Neutrophil (primary cell): ENCODE data around the gene CLEC4G.
"Not testable (repeated sequence)": the region's sequence is repeated elsewhere in the genome, so short reads cannot be mapped to it uniquely, and the experiment has no call there.

Source experiments
- H3K27ac ChIP-seq: fragments of 200-600 bp; sonication (generic); 2 replicates; pipeline ENCODE4 v1.5.1; 2016; ENCODE audit warnings: mild to moderate bottlenecking, moderate library complexity
- H3K27me3 ChIP-seq: fragments of 200-600 bp; sonication (generic); 2 replicates; pipeline ENCODE4 v1.6.0; 2016; ENCODE audit warnings: mild to moderate bottlenecking
- H3K36me3 ChIP-seq: fragments of 200-600 bp; sonication (generic); 2 replicates; pipeline ENCODE4 v1.5.1; 2017
- H3K4me1 ChIP-seq, 2 experiments: fragments of 200-600 bp in 1 of 2; sonication (generic) in 1 of 2; 1 replicate in 1 of 2; 2 replicates in 1 of 2; pipeline versions ENCODE4 v1.5.1 to v1.6.1; 2013 to 2016; ENCODE audit warnings: low read depth in 1 of 2, low read length in 1 of 2, mild to moderate bottlenecking in 1 of 2, moderate library complexity in 1 of 2; ENCODE audit not compliant: control insufficient read depth in 1 of 2, insufficient read depth in 1 of 2
- H3K4me3 ChIP-seq, 2 experiments: fragments of 200-600 bp in 1 of 2; sonication (generic) in 1 of 2; 1 replicate in 1 of 2; 2 replicates in 1 of 2; pipeline ENCODE4 v1.5.1; 2013 to 2016; ENCODE audit warnings: low read depth in 1 of 2, low read length in 1 of 2, mild to moderate bottlenecking in 1 of 2, moderate library complexity in 1 of 2
- H3K9me3 ChIP-seq: fragments of 200-600 bp; sonication (generic); 2 replicates; pipeline ENCODE4 v1.5.1; 2016
- TF ChIP-seq, protein P1 (sequence below): fragments of 200-600 bp; sonication (generic); IDR thresholded peaks from 2 replicates; pipeline ENCODE4 v1.5.1; 2016; ENCODE audit warnings: antibody characterized with exemption

Gene CLEC4G

DNA sequence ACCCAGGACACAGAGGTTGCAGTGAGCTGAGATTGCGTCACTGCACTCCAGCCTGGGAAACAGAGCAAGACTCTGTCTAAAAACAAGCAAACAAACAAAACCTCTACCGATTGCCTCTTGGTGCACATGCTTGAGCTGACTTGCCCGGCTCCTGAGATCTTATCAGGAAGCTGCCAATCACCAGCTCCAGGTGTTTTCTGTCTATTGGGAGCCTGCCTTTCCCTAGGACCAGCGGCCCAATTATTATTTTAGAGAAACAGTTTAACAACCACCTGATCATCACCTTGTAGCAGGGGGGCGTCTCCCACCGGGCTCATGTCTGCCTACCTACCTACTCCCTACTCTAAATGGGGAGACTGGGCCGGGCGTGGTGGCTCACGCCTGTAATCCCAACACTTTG lies 41.9 kb upstream of the CLEC4G start:
- H3K27me3 ChIP-seq: no peaks in the 10 kb centered on the region
- H3K4me1 ChIP-seq: peaks cover 5 to 15% of the 10 kb centered on the region in 2 experiments
- no peak overlapping the region for H3K4me3 ChIP-seq
- TF ChIP-seq, protein P1, sequence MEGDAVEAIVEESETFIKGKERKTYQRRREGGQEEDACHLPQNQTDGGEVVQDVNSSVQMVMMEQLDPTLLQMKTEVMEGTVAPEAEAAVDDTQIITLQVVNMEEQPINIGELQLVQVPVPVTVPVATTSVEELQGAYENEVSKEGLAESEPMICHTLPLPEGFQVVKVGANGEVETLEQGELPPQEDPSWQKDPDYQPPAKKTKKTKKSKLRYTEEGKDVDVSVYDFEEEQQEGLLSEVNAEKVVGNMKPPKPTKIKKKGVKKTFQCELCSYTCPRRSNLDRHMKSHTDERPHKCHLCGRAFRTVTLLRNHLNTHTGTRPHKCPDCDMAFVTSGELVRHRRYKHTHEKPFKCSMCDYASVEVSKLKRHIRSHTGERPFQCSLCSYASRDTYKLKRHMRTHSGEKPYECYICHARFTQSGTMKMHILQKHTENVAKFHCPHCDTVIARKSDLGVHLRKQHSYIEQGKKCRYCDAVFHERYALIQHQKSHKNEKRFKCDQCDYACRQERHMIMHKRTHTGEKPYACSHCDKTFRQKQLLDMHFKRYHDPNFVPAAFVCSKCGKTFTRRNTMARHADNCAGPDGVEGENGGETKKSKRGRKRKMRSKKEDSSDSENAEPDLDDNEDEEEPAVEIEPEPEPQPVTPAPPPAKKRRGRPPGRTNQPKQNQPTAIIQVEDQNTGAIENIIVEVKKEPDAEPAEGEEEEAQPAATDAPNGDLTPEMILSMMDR: no peak
- no peak overlapping the region for H3K27ac ChIP-seq
- H3K9me3 ChIP-seq: no peaks in the 10 kb centered on the region
- H3K36me3 ChIP-seq: no peaks in the 10 kb centered on the region

DNA sequence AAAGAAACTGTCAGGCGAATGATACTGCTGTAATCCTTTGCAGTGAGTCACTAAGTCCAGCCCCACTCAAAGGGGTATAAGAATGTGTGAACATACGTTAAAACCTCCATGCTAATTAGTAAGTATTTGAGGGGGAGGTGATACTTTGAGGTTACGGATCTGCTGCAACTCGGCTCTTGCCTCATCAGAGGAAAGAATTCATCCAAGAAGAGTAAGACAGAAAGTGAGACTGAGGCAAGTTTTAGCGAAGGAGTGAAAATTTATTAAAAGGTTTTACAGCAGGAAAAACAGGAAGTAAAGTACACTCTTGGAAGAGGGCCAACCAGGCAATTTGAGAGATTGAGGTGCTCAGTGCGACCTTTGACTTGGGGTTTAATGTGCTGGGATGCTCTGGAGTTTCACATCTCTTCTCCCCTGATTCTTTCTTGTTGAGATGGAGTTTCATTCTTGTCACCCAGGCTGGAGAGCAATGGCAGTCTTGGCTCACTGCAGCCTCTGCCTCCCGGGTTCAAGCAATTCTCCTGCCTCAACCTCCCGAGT lies 40.9 kb upstream of the CLEC4G start:
- Histone ChIP-seq H3K27me3 (no peaks in the 10 kb centered on the region), H3K4me1 (peaks cover 5 to 15% of the 10 kb centered on the region in 2 experiments), H3K4me3 (peak overlapping the region in 1 of 2 experiments; percentile 10), H3K9me3 (no peaks in the 10 kb centered on the region), H3K27ac (peak overlapping the region; percentile 57), H3K36me3 (no peaks in the 10 kb centered on the region)
- TF ChIP-seq, protein P1: no peak

DNA sequence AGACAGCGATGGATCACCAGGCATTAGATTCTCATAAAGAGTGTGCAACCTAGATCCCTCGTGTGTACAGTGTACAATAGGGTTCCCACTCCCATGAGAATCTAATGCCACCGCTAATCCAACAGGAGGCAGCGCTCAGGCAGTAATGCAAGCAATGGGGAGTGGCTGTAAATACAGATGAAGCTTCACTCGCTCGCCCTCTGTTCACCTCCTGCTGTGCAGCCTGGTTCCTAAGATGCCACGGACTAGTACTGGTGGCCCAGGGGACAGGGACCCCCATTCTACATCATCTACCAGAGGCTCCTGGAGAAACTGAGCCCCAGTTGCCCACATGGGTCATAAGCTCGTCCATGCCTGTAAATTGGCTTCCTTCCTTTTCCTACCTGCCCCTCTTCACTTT lies 39.2 kb upstream of the CLEC4G start:
- Histone ChIP-seq H3K4me1 (peaks cover 5 to 15% of the 10 kb centered on the region in 2 experiments), H3K36me3 (no peaks in the 10 kb centered on the region), H3K9me3 (no peaks in the 10 kb centered on the region), H3K4me3 (no peak overlapping the region), H3K27ac (no peak overlapping the region), H3K27me3 (no peaks in the 10 kb centered on the region)
- TF ChIP-seq, protein P1: no peak

DNA sequence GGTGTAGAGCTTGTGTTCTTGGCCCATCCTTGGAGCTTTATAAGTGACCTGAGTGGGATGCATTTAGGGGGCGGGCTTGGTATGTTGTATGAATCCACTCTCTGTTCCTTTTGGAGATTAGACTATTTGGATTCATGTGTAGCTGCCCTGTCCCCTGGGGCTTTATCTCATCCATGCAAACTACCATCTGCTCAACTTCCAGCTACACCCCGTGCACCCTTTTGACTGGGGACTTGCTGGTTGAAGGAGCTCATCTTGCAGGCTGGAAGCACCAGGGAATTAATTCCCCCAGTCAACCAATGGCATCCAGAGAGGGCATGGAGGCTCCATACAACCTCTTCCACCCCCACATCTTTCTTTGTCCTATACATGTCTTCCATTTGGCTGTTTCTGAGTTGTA lies 37.3 kb upstream of the CLEC4G start:
- no peak overlapping the region for H3K27ac ChIP-seq
- no peaks in the 10 kb centered on the region for H3K9me3 ChIP-seq
- H3K4me1 ChIP-seq: peaks cover 5 to 15% of the 10 kb centered on the region in 2 experiments
- no peaks in the 10 kb centered on the region for H3K36me3 ChIP-seq
- TF ChIP-seq, protein P1: no peak
- no peaks in the 10 kb centered on the region for H3K27me3 ChIP-seq
- H3K4me3 ChIP-seq: no peak overlapping the region

DNA sequence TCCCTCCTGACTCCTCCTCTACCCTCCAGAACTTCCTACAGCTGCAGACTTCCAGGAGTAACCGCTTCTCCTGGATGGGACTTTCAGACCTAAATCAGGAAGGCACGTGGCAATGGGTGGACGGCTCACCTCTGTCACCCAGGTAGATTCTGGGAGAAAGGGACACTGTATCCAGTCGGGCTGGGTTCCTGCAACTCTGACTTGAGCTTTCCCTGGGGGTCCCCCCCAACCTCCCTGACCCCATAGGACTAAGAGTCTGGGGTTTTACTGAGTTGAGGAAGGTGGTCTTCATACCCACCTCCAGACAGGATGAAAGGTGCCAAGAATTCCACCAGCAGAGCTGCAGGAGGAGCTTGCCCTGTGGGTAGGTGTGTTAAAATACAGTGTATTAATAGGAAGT lies 35.6 kb upstream of the CLEC4G start:
- H3K9me3 ChIP-seq: no peaks in the 10 kb centered on the region
- no peaks in the 10 kb centered on the region for H3K27me3 ChIP-seq
- H3K4me3 ChIP-seq: no peak overlapping the region
- H3K4me1 ChIP-seq: peaks cover 0 to 4% of the 10 kb centered on the region in 2 experiments
- no peak overlapping the region for H3K27ac ChIP-seq
- TF ChIP-seq, protein P1: no peak
- no peaks in the 10 kb centered on the region for H3K36me3 ChIP-seq

DNA sequence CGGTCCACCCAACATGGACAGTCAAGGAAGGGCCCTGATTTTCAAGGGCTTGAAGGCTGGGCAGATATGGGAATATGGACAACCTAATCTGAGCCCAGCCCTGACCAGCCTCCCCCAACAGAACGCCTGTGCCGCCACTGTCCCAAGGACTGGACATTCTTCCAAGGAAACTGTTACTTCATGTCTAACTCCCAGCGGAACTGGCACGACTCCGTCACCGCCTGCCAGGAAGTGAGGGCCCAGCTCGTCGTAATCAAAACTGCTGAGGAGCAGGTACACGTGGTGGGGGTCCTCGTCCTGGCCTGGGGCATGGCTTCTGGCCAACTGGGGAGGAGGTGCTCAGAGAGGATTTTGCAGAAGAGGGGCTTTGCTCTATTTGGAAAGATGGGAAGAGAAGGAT lies 34.6 kb upstream of the CLEC4G start:
- H3K9me3 ChIP-seq: no peaks in the 10 kb centered on the region
- H3K27ac ChIP-seq: no peak overlapping the region
- H3K36me3 ChIP-seq: no peaks in the 10 kb centered on the region
- H3K4me1 ChIP-seq: no peaks in the 10 kb centered on the region
- no peak overlapping the region for H3K4me3 ChIP-seq
- TF ChIP-seq, protein P1: no peak
- no peaks in the 10 kb centered on the region for H3K27me3 ChIP-seq

DNA sequence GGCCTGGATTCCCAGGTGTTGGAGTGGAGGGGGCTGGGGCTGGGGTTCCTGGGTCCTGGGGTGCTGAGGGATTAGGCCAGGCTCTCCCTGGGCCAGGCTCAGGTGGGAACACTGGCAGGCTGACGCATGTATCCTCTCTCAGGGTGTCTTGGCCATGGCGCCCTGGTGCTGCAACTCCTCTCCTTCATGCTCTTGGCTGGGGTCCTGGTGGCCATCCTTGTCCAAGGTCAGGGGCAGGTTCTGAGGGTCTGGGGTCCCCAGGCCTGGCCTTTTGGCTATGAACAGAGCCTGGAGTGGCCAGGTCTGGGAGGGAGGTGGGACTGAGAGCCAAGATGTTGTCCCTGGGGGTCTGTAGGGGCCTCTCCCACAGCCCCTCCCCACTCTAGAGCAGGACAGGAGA lies 33.1 kb upstream of the CLEC4G start:
- not testable (repeated sequence) for H3K36me3 ChIP-seq, H3K4me3 ChIP-seq, H3K4me1 ChIP-seq, H3K9me3 ChIP-seq, H3K27ac ChIP-seq, H3K27me3 ChIP-seq

DNA sequence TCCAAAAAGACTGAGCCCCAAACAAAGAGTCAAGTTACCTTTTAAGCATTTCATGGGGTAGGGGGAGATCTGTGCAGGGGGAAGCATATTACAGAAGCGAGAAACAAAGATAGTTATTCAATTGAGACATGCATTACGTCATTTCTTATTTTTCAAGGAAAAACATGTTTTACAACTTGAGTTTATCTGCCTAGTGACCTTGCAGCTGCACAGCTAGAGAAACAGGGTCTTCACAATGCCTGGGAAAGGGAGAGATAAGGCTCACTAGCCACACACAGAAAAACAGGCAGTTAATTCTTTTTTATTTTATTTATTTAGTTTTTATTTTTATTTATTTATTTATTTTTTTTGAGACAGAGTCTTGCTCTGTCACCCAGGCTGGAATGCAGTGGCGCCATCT lies 32.2 kb upstream of the CLEC4G start:
- not testable (repeated sequence) for H3K4me3 ChIP-seq, H3K4me1 ChIP-seq, H3K27me3 ChIP-seq, H3K9me3 ChIP-seq, H3K36me3 ChIP-seq, H3K27ac ChIP-seq
